ENCODE data around the gene GCKR. TPM values are rescaled to one million over a fixed set of nuclear protein-coding genes. Genes with fewer than 3 reads are reported as not detected.

GCKR gene
- total and polyA plus RNA-seq, 2 of the 13 experiments (the other 11 are each of a cell fraction or from before 2014, with no cell fraction given) = 15.2 to 48.3 TPM

Small RNA genes lying within 50 kb of the gene (small RNA-seq; reads per million reads assigned to genes)
- 0 reads per million in 3 experiments for gene RNU6-986P (ENCODE audit: insufficient read depth in 2 of 3, insufficient read length in 3 of 3, low read depth in 2 of 3, low replicate concordance in 1 of 3)

Other genes with a start within 250 kb of the GCKR start
- gene SLC30A3, start 233.8 kb upstream of the GCKR start, total RNA-seq (2016; rRNA removed; fragmentation: Illumina TruSeq; extraction: Trizol) = 0.38 TPM in 1 of 2 replicates, not detected in the other
- 0.79 and 1.0 TPM in 2 replicates for gene SLC30A3, start 233.8 kb upstream of the GCKR start, polyA plus RNA-seq (2011; rRNA removed)
- gene DNAJC5G, start 221.4 kb upstream of the GCKR start, total RNA-seq (2016; rRNA removed; fragmentation: Illumina TruSeq; extraction: Trizol) = not detected in 2 replicates
- gene DNAJC5G, start 221.4 kb upstream of the GCKR start, polyA plus RNA-seq (2011; rRNA removed) = 0.05 and 0.07 TPM in 2 replicates
- gene TRIM54, start 214.4 kb upstream of the GCKR start, total RNA-seq (2016; rRNA removed; fragmentation: Illumina TruSeq; extraction: Trizol) = 0.07 TPM in 1 of 2 replicates, not detected in the other
- 0.13 and 0.14 TPM in 2 replicates for gene TRIM54, start 214.4 kb upstream of the GCKR start, polyA plus RNA-seq (2011; rRNA removed)
- gene UCN, start 188.4 kb upstream of the GCKR start, total RNA-seq (2016; rRNA removed; fragmentation: Illumina TruSeq; extraction: Trizol) = 0.36 and 1.2 TPM in 2 replicates
- gene UCN, start 188.4 kb upstream of the GCKR start, polyA plus RNA-seq (2011; rRNA removed) = 2.3 and 2.6 TPM in 2 replicates
- gene MPV17, start 173.7 kb upstream of the GCKR start, total RNA-seq (2016; rRNA removed; fragmentation: Illumina TruSeq; extraction: Trizol) = 37.0 and 48.9 TPM in 2 replicates
- gene MPV17, start 173.7 kb upstream of the GCKR start, polyA plus RNA-seq (2011; rRNA removed) = 119 and 129 TPM in 2 replicates
- 77.5 and 80.0 TPM in 2 replicates for gene GTF3C2, start 140.1 kb upstream of the GCKR start, total RNA-seq (2016; rRNA removed; fragmentation: Illumina TruSeq; extraction: Trizol)
- gene GTF3C2, start 140.1 kb upstream of the GCKR start, polyA plus RNA-seq (2011; rRNA removed) = 110 and 130 TPM in 2 replicates
- gene EIF2B4, start 126.5 kb upstream of the GCKR start, total RNA-seq (2016; rRNA removed; fragmentation: Illumina TruSeq; extraction: Trizol) = 91.5 and 105 TPM in 2 replicates
- 96.4 and 99.2 TPM in 2 replicates for gene EIF2B4, start 126.5 kb upstream of the GCKR start, polyA plus RNA-seq (2011; rRNA removed)
- 94.9 and 109 TPM in 2 replicates for gene SNX17, start 126.2 kb upstream of the GCKR start, total RNA-seq (2016; rRNA removed; fragmentation: Illumina TruSeq; extraction: Trizol)
- gene SNX17, start 126.2 kb upstream of the GCKR start, polyA plus RNA-seq (2011; rRNA removed) = 75.0 and 88.4 TPM in 2 replicates
- gene ZNF513, start 116.1 kb upstream of the GCKR start, total RNA-seq (2016; rRNA removed; fragmentation: Illumina TruSeq; extraction: Trizol) = 2.4 and 4.9 TPM in 2 replicates
- 6.3 and 10.9 TPM in 2 replicates for gene ZNF513, start 116.1 kb upstream of the GCKR start, polyA plus RNA-seq (2011; rRNA removed)
- gene PPM1G, start 87.2 kb upstream of the GCKR start, total RNA-seq (2016; rRNA removed; fragmentation: Illumina TruSeq; extraction: Trizol) = 211 and 213 TPM in 2 replicates
- 52.3 and 58.2 TPM in 2 replicates for gene PPM1G, start 87.2 kb upstream of the GCKR start, polyA plus RNA-seq (2011; rRNA removed)
- 165 and 222 TPM in 2 replicates for gene NRBP1, start 68.2 kb upstream of the GCKR start, total RNA-seq (2016; rRNA removed; fragmentation: Illumina TruSeq; extraction: Trizol)
- 227 and 240 TPM in 2 replicates for gene NRBP1, start 68.2 kb upstream of the GCKR start, polyA plus RNA-seq (2011; rRNA removed)
- gene KRTCAP3, start 54.5 kb upstream of the GCKR start, total RNA-seq (2016; rRNA removed; fragmentation: Illumina TruSeq; extraction: Trizol) = 2.1 TPM in 1 of 2 replicates, not detected in the other
- gene KRTCAP3, start 54.5 kb upstream of the GCKR start, polyA plus RNA-seq (2011; rRNA removed) = 4.5 and 5.6 TPM in 2 replicates
- gene IFT172, start 7.1 kb upstream of the GCKR start, total RNA-seq (2016; rRNA removed; fragmentation: Illumina TruSeq; extraction: Trizol) = 17.0 and 21.6 TPM in 2 replicates
- gene IFT172, start 7.1 kb upstream of the GCKR start, polyA plus RNA-seq (2011; rRNA removed) = 30.7 and 35.7 TPM in 2 replicates
- 7.4 and 9.0 TPM in 2 replicates for gene FNDC4, start 1.6 kb upstream of the GCKR start, total RNA-seq (2016; rRNA removed; fragmentation: Illumina TruSeq; extraction: Trizol)
- gene FNDC4, start 1.6 kb upstream of the GCKR start, polyA plus RNA-seq (2011; rRNA removed) = 17.4 and 26.3 TPM in 2 replicates
- 31.0 and 38.1 TPM in 2 replicates for gene ZNF512, start 86.2 kb downstream of the GCKR start, total RNA-seq (2016; rRNA removed; fragmentation: Illumina TruSeq; extraction: Trizol)
- 27.9 and 29.8 TPM in 2 replicates for gene ZNF512, start 86.2 kb downstream of the GCKR start, polyA plus RNA-seq (2011; rRNA removed)
- 3.0 and 3.8 TPM in 2 replicates for gene CCDC121, start 132.2 kb downstream of the GCKR start, total RNA-seq (2016; rRNA removed; fragmentation: Illumina TruSeq; extraction: Trizol)
- 1.2 and 1.9 TPM in 2 replicates for gene CCDC121, start 132.2 kb downstream of the GCKR start, polyA plus RNA-seq (2011; rRNA removed)
- gene GPN1, start 132.2 kb downstream of the GCKR start, total RNA-seq (2016; rRNA removed; fragmentation: Illumina TruSeq; extraction: Trizol) = 62.7 and 98.5 TPM in 2 replicates
- gene GPN1, start 132.2 kb downstream of the GCKR start, polyA plus RNA-seq (2011; rRNA removed) = 51.9 and 54.5 TPM in 2 replicates
- gene SUPT7L, start 166.8 kb downstream of the GCKR start, total RNA-seq (2016; rRNA removed; fragmentation: Illumina TruSeq; extraction: Trizol) = 28.7 and 32.9 TPM in 2 replicates
- gene SUPT7L, start 166.8 kb downstream of the GCKR start, polyA plus RNA-seq (2011; rRNA removed) = 77.5 and 78.0 TPM in 2 replicates
- 44.6 and 59.0 TPM in 2 replicates for gene SLC4A1AP, start 167.1 kb downstream of the GCKR start, total RNA-seq (2016; rRNA removed; fragmentation: Illumina TruSeq; extraction: Trizol)
- 13.4 and 15.3 TPM in 2 replicates for gene SLC4A1AP, start 167.1 kb downstream of the GCKR start, polyA plus RNA-seq (2011; rRNA removed)

Measured in HepG2 (cell line).